A172 (cell line): ENCODE measurements around the gene SLC22A5. TPM values are rescaled to one million over a fixed set of nuclear protein-coding genes. Genes with fewer than 3 reads are reported as not detected.
"Not testable (repeated sequence)": the region's sequence is repeated elsewhere in the genome, so short reads cannot be mapped to it uniquely, and the experiment has no call there.

Source experiments
- DNase-seq: peaks from one replicate; pipeline ENCODE4 v3.0.0-alpha.2; 2015; ENCODE audit warnings: low spot score
- total RNA-seq: library from RNA; depleted of rRNA; stranded (reverse); fragments of >200 nt; shearing (Covaris generic); gene quantifications from 2 replicates; pipeline ENCODE4 v1.2.3, GENCODE V29; 2014

The SLC22A5 gene
- total RNA-seq, 1 experiment from 2014 or later, result 5.9 TPM

GRCh38 chr5:132426525-132427138 lies 57.1 kb downstream of the SLC22A5 start:
- peak; percentile 96 for DNase-seq

GRCh38 chr5:132427281-132428146 lies 58.0 kb downstream of the SLC22A5 start:
- DNase-seq, result peak; percentile 40

- no peak for DNase-seq
Observed at GRCh38 chr5:132428147-132428482, 58.6 kb downstream of the SLC22A5 start.

- peak; percentile 85 for DNase-seq
Observed at GRCh38 chr5:132428484-132429462, 59.3 kb downstream of the SLC22A5 start.

- DNase-seq, result no peak
Observed at GRCh38 chr5:132429463-132430440, 60.2 kb downstream of the SLC22A5 start.

- no peak for DNase-seq
Observed at GRCh38 chr5:132430746-132431145, 61.2 kb downstream of the SLC22A5 start.

- DNase-seq, result no peak
Observed at GRCh38 chr5:132431632-132432031, 62.1 kb downstream of the SLC22A5 start.

GRCh38 chr5:132433141-132433540 lies 63.6 kb downstream of the SLC22A5 start:
- no peak for DNase-seq

GRCh38 chr5:132434416-132435286 lies 65.1 kb downstream of the SLC22A5 start:
- no peak for DNase-seq

GRCh38 chr5:132435447-132435846 lies 65.9 kb downstream of the SLC22A5 start:
- DNase-seq, result no peak

- DNase-seq, result no peak
Observed at GRCh38 chr5:132435886-132436285, 66.4 kb downstream of the SLC22A5 start.

- no peak for DNase-seq
Observed at GRCh38 chr5:132436936-132437335, 67.4 kb downstream of the SLC22A5 start.

- peak; percentile 69 for DNase-seq
Observed at GRCh38 chr5:132437604-132438266, 68.2 kb downstream of the SLC22A5 start.

- DNase-seq, result not testable (repeated sequence)
Observed at GRCh38 chr5:132438267-132438645, 68.7 kb downstream of the SLC22A5 start.

GRCh38 chr5:132438917-132439316 lies 69.4 kb downstream of the SLC22A5 start:
- no peak for DNase-seq

GRCh38 chr5:132439521-132440089 lies 70.1 kb downstream of the SLC22A5 start:
- peak; percentile 88 for DNase-seq

- DNase-seq, result no peak
Observed at GRCh38 chr5:132444061-132444460, 74.6 kb downstream of the SLC22A5 start.
